A673 (cell line): ENCODE results near the gene STAB2. TPM values are rescaled to one million over a fixed set of nuclear protein-coding genes. Genes with fewer than 3 reads are reported as not detected.

Source experiments
- BruUV-seq: library from RNA; stranded (reverse); fragments of 400-500 nt; replicated peaks from 2 replicates; lab custom pipeline; 2021; lab: Mats Ljungman, UMichigan
- CTCF ChIA-PET: fragments of 300-600 bp; sonication (Branson Sonifier 250); formaldehyde crosslinking; loops from one replicate; lab custom pipeline; 2022; ENCODE audit warnings: antibody characterized with exemption; lab: Charles Lee
- POLR2A ChIA-PET: fragments of 300-600 bp; sonication (Branson Sonifier 250); formaldehyde crosslinking; loops from one replicate; lab custom pipeline; 2022; ENCODE audit warnings: antibody characterized with exemption; ENCODE audit not compliant: low non-redundant PET; lab: Charles Lee
- DNase-seq: peaks from one replicate; pipeline ENCODE4 v3.0.0-alpha.2; 2015; ENCODE audit warnings: low spot score
- H3K27ac ChIP-seq: fragments of 200-600 bp; sonication (generic); 2 replicates; pipeline ENCODE4 v1.5.1; 2016; ENCODE audit warnings: mixed run types, low read depth, mild to moderate bottlenecking, mixed read lengths, antibody characterized with exemption, low read length; ENCODE audit not compliant: poor library complexity, severe bottlenecking
- H3K27me3 ChIP-seq: fragments of 200-600 bp; sonication (generic); replicated peaks from 2 replicates; pipeline ENCODE4 v1.6.1; 2017; ENCODE audit warnings: mixed run types, low read depth, mild to moderate bottlenecking, mixed read lengths, antibody characterized with exemption, low read length; ENCODE audit not compliant: insufficient read depth, poor library complexity
- H3K36me3 ChIP-seq: fragments of 200-600 bp; sonication (generic); 2 replicates; pipeline ENCODE4 v1.6.1; 2016; ENCODE audit warnings: mixed run types, mild to moderate bottlenecking, mixed read lengths, antibody characterized with exemption, low read length; ENCODE audit not compliant: insufficient read depth, poor library complexity, severe bottlenecking
- H3K4me1 ChIP-seq: fragments of 200-600 bp; sonication (generic); 2 replicates; pipeline ENCODE4 v1.6.1; 2017; ENCODE audit warnings: mixed run types, mild to moderate bottlenecking, mixed read lengths, antibody characterized with exemption, low read length; ENCODE audit not compliant: insufficient read depth, poor library complexity, severe bottlenecking
- H3K4me3 ChIP-seq: fragments of 200-600 bp; sonication (generic); 2 replicates; pipeline ENCODE4 v1.5.1; 2016; ENCODE audit warnings: low read depth, mixed run types, mild to moderate bottlenecking, mixed read lengths, low read length; ENCODE audit not compliant: poor library complexity, severe bottlenecking
- H3K9me3 ChIP-seq: fragments of 200-600 bp; sonication (generic); 2 replicates; pipeline ENCODE4 v1.6.1; 2016; ENCODE audit warnings: mixed run types, low read depth, mild to moderate bottlenecking, mixed read lengths, antibody characterized with exemption, low read length; ENCODE audit not compliant: poor library complexity, severe bottlenecking
- EZH2 ChIP-seq: fragments of 200-600 bp; sonication (generic); IDR thresholded peaks from 2 replicates; pipeline ENCODE4 v1.6.1; 2017; ENCODE audit warnings: borderline replicate concordance, low read depth, mild to moderate bottlenecking, mixed read lengths, antibody characterized with exemption, low read length; ENCODE audit not compliant: poor library complexity, severe bottlenecking
- intact Hi-C: fragments of 100-400 bp; cut with micrococcal nuclease; formaldehyde crosslinking; loops from one replicate; pipeline ENCODE4 v1.10.0; 2022; ENCODE audit not compliant: unreplicated experiment
- total RNA-seq: library from RNA; stranded (reverse); gene quantifications from 2 replicates; pipeline ENCODE4 v1.2.3, GENCODE V29; 2021
- TF ChIP-seq, protein P1 (sequence below): fragments of 300-800, 200-600 bp; sonication (generic); conservative IDR thresholded peaks from 2 replicates; pipeline ENCODE4 v1.5.1; 2017; ENCODE audit warnings: low read depth, mild to moderate bottlenecking, antibody characterized with exemption, low read length, moderate library complexity, mixed read lengths

Gene STAB2
- total RNA-seq, 1 experiment from 2014 or later, result not detected

- CTCF ChIA-PET, result no interaction called here
- H3K4me1 ChIP-seq, result no peaks in the 10 kb centered on the region
- intact Hi-C loops, result no loop called here
- H3K27ac ChIP-seq, result no peak overlapping the region
- TF ChIP-seq, protein P1, sequence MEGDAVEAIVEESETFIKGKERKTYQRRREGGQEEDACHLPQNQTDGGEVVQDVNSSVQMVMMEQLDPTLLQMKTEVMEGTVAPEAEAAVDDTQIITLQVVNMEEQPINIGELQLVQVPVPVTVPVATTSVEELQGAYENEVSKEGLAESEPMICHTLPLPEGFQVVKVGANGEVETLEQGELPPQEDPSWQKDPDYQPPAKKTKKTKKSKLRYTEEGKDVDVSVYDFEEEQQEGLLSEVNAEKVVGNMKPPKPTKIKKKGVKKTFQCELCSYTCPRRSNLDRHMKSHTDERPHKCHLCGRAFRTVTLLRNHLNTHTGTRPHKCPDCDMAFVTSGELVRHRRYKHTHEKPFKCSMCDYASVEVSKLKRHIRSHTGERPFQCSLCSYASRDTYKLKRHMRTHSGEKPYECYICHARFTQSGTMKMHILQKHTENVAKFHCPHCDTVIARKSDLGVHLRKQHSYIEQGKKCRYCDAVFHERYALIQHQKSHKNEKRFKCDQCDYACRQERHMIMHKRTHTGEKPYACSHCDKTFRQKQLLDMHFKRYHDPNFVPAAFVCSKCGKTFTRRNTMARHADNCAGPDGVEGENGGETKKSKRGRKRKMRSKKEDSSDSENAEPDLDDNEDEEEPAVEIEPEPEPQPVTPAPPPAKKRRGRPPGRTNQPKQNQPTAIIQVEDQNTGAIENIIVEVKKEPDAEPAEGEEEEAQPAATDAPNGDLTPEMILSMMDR, result no peak
- TF ChIP-seq EZH2, result no peak
- POLR2A ChIA-PET, result no interaction called here
- H3K27me3 ChIP-seq, result no peaks in the 10 kb centered on the region
- peaks cover 23% of the 10 kb centered on the region for H3K36me3 ChIP-seq
- BruUV-seq, result no TSS peak
- H3K4me3 ChIP-seq, result no peak overlapping the region
- no peak for DNase-seq
- H3K9me3 ChIP-seq, result no peaks in the 10 kb centered on the region
Observed at GRCh38 chr12:103780992-103781391, 193.9 kb downstream of the STAB2 start.

- intact Hi-C loops, result no loop called here
- Histone ChIP-seq H3K9me3 (no peaks in the 10 kb centered on the region), H3K4me3 (no peak overlapping the region), H3K27ac (no peak overlapping the region), H3K36me3 (peaks cover 25% of the 10 kb centered on the region), H3K27me3 (no peaks in the 10 kb centered on the region), H3K4me1 (no peaks in the 10 kb centered on the region)
- DNase-seq, result no peak
- ChIA-PET CTCF (no interaction called here), POLR2A (no interaction called here)
- BruUV-seq, result no TSS peak
- TF ChIP-seq, protein P1, result no peak
- TF ChIP-seq EZH2, result no peak
Observed at GRCh38 chr12:103782399-103782798, 195.3 kb downstream of the STAB2 start.

DNA sequence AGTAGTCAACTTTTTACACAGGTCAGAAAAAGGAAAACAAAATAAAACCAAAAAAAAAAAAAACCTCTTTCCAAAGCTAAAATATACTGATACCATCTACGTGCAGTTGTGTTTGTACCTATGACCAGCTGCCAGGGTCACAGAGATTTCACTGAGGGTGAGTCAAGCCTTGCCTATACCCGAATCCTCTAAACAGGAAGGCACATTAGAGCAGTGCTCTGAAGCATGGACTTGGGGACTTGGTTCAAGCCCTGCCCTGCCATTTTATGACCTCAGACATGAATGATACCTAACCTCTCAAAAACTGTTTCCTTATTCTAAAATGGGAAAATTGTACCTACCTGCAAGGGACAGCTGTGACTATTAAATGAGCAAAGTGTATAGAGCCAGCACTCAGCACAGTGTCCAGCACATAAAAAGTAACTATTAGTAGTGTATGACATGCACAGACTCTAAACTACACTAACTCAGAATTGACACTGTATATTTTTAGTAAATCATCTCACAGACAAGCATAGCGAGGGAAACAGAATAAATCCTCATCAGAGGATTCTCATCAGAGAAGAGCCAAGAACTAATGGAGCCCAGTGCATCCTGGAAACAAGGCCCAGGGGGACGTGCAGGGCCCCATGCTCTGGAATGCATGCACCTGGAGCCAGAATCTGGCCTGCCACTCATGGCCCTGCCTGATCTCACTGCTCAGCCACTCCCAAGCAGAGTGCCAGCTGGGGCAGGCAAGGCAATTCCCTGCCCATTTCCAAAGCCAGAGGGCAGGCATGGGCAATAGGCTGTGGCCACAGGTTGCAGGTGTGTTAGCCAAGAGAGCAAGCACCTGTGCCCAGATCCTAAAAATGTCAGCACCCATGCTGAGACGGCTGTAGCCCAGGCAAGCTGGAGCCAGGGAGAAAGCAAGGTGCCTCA, 196.9 kb downstream of the STAB2 start:
- H3K27ac ChIP-seq, result no peak overlapping the region
- POLR2A ChIA-PET, result interaction anchor here (0.6 kb wide), 1 partner anchor 738 kb away, joined by 4 read pairs; no protein-coding TSS in a partner anchor

More for the DNA sequence above, 196.9 kb downstream of the STAB2 start:
- Histone ChIP-seq H3K36me3 (peaks cover 18% of the 10 kb centered on the region), H3K27me3 (no peaks in the 10 kb centered on the region), H3K4me1 (no peaks in the 10 kb centered on the region), H3K4me3 (no peak overlapping the region), H3K9me3 (no peaks in the 10 kb centered on the region)
- CTCF ChIA-PET, result no interaction called here
- intact Hi-C loops, result no loop called here
- no peak for TF ChIP-seq EZH2
- TF ChIP-seq, protein P1, result no peak
- no peak for DNase-seq
- BruUV-seq, result no TSS peak
